Astrocyte of the cerebellum (primary cell): ENCODE data around the gene NPHP4.

Experiments
- DNase-seq: peaks from one replicate; pipeline ENCODE4 v3.0.0-alpha.2; 2011; ENCODE audit warnings: low read depth
- H3K4me3 ChIP-seq: 2 replicates; pipeline ENCODE4 v1.5.1; 2011; ENCODE audit warnings: mild to moderate bottlenecking, low read depth, low read length, moderate library complexity
- in situ Hi-C: cut with HindIII; loops from 2 replicates; pipeline ENCODE4 v1.10.0; 2017; ENCODE audit warnings: low sequenced_read_pairs
- TF ChIP-seq, protein P1 (sequence below): IDR thresholded peaks from 2 replicates; pipeline ENCODE4 v1.5.1; 2012; ENCODE audit warnings: low read length, low read depth, moderate library complexity, mild to moderate bottlenecking; ENCODE audit errors: missing control alignments

NPHP4 gene

DNA sequence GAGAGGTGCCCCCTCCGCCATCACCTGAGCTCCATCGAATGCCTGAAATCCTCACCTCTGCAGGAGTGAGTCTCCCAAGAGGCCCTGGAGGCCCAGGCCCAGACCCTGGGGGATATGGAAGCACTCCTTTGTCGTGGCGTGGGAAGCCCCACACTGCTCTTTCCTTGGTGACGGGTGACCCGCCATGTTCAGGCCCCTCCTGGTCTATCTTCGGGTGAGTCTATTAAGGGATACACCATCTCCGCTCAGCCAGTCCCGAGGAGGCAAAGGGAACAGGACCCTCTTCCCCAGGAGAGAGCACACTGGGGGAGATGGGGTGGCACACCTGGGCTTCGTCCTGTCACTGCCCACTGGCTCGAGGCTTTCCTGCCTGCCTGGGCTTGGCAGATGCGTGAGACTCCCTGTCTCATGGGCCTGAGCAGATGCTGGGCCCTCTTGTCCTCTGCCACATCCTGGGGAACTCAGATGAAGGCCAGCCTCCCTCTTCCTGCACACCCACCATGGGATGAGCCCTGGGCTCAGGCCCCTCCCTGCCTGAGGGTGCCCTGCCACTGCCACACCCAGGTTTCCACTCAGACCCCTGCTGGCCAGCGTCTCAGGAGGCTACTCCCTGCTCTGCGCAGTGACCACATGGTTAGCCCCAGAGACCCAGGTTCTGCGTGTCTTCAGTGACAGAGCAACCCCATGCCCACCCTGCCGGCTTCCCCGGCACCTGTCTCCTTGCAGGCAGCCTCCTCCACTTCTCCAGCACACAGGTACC is 3.8 kb upstream of the NPHP4 start:
- TF ChIP-seq, protein P1, sequence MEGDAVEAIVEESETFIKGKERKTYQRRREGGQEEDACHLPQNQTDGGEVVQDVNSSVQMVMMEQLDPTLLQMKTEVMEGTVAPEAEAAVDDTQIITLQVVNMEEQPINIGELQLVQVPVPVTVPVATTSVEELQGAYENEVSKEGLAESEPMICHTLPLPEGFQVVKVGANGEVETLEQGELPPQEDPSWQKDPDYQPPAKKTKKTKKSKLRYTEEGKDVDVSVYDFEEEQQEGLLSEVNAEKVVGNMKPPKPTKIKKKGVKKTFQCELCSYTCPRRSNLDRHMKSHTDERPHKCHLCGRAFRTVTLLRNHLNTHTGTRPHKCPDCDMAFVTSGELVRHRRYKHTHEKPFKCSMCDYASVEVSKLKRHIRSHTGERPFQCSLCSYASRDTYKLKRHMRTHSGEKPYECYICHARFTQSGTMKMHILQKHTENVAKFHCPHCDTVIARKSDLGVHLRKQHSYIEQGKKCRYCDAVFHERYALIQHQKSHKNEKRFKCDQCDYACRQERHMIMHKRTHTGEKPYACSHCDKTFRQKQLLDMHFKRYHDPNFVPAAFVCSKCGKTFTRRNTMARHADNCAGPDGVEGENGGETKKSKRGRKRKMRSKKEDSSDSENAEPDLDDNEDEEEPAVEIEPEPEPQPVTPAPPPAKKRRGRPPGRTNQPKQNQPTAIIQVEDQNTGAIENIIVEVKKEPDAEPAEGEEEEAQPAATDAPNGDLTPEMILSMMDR, result no peak

DNA sequence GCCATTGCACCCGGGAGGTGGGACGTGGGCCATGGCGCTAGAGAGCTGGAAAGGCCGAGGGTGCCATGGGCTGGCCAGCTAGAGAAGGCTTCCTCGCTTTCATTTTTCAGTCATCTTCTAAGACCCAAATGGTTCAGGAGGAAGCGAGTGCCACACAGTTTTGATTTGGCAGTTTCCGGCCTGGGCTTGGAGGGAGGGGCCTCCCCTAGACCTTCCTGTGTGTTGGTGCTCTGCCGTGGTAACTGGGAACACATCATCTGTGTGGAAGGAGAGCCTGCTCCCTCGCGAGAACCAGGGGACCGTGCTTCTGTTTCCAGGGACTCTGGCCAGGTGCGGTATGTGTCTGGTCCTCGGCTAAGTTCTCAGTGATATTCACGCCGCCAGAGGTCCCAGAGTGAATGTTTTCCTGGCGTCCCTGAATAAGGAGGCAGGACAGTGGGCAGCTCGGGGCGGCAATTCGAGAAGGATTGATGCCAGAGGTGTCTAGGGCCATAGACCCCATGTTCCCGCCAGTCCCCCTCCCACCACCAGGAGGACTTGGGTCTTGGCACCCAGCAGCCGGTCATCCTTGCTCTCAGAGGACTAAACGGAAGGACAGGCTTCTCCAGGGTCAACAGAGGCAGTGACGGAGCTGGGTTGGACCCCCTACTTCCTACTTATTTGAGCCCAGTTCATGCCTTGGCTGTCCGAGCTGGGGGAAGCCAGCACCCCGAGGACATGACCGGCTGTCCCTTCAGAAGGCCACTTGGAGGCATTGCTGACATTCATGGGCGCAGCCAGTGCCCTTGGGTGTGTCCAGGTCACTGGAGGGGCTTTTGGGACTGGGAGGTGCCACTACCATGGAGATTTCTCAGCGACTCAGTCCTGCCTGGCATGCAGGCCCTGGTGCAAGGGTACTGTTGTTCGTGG is 2.7 kb upstream of the NPHP4 start:
- TF ChIP-seq, protein P1, result peak; percentile 8
- DNase-seq, result no peak
- H3K4me3 ChIP-seq, result no peak overlapping the region
- in situ Hi-C loops, result no loop called here

More for the DNA sequence above, 3.8 kb upstream of the NPHP4 start:
- in situ Hi-C loops, result no loop called here
- DNase-seq, result no peak
- no peak overlapping the region for H3K4me3 ChIP-seq

DNA sequence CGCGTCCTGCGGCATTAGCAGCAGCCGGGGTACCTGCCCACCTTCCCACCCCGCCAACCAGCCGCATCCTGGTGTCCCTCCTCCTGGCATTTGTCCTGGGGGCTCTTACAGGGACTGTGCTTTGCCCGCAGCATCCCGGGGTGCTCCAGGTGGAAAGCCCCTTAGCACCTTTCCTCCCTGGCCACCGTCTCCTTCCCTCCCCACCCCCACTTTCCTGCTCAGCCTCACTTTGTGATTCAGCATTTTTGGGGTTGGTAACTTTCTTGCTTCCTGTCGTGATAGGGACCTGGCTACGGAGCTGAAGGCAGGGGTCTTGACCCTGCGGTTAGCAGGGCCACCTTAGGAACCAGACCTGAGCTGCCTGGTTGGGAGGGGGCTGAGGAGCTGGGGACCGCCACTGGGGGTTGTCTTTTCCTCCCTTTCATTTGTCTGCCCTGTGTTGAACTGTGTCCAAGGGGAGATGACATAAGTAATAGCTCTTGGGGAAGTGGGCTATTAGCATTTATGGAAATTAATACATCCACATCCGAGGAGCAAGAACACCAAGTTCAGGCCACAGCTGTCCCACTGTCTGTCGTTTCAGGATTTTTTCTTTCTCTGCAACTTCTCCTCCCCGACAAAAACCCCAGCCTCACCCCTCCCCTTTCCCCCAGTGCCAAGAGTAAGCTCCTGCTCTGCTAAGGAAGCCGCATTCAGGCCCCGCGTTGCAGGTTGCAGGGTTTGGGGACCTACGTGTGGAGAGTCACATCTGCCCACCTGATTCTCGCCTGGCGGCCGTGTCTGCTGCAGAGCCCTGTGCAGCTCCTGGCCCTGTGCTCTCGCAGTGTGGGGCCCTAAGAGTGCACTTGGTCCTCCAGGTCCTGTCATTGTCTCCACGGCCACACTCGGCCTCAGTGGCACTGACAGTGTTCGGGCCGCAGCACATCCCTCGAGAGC is 1.6 kb upstream of the NPHP4 start:
- no peak for DNase-seq
- peak overlapping the region; percentile 79 for H3K4me3 ChIP-seq
- TF ChIP-seq, protein P1, result no peak
- in situ Hi-C loops, result no loop called here

DNA sequence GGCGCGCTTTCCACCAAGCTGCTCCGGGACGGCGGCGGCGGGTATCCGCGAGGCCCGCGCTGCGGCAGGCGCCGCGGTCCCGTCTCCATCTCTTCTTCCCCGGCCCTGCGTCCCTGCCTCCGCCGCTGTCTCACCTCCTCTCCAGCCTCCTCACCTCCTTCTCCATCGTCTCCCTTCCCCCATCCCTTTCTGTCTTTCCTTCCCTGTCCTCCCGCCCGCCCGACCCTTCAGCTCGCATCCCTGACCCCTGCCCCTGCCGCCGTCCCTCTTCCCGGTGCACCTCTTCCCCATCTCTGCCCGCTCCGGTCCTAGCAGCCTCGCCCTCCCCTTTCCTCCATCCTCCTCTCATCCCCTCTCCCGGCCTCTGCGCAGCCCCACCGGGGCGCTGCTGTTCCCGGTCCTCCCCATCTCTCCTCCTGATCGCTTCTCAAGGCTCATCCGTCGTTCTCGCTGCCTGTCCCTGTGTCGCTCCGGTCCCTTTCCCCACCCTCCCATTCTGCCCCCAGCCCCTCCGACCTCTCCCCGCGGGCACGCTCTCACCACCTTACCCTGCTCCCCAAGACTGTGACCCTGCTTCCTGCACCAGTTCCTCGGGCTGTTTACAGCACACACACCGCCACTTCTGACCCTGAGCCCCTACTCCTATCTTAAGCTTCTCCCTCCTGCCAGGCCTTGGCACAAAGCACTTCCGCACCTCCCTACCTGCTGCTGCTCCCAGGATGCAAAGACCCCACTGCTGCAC is 760 bp upstream of the NPHP4 start:
- peak overlapping the region; percentile 79 for H3K4me3 ChIP-seq
- no peak for DNase-seq
- TF ChIP-seq, protein P1, result no peak
- in situ Hi-C loops, result no loop called here

DNA sequence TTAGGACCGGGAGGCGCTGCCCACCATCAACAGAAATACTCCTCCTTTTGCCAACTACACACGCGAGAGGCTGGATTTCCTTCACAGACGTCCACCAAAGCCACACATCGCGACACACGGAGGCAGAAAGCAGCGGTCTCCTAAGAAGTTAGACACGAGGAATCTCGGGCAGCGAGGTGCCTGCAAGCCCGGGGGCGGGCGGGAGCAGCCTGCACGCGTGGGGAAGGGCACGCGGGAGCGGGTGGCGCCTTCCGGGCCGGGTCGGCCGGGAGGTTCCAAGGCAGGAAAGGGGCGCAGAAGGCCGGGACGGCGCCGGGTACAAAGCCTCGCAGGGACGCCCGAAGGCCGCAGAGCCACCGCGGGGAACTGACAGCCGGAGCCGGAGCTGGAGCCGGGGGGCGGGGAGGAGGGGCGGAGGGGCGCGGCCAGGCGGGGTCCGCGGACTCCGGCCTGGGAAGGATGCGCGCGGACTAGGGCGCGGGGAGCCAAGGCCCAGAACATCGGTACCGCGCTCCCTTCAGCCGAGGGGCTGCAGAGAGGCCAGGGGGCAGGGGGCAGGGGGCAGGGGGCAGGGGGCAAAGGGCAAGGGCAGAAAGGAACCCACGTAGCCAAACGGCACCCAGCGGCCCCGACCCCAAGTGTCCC is 722 bp downstream of the NPHP4 start:
- in situ Hi-C loops, result no loop called here
- TF ChIP-seq, protein P1, result no peak
- DNase-seq, result no peak
- peak overlapping the region; percentile 79 for H3K4me3 ChIP-seq
